SU-DHL-6 (cell line): ENCODE measurements around the gene ATP2B1.

ENCODE experiments used
- H2AFZ ChIP-seq: fragments of 200-600 bp; sonication (generic); 2 replicates; pipeline ENCODE4 v1.6.1; 2014; ENCODE audit warnings: low read depth, mild to moderate bottlenecking, moderate library complexity, mixed read lengths, antibody characterized with exemption, low read length; ENCODE audit not compliant: severe bottlenecking
- H3F3A ChIP-seq: fragments of 200-600 bp; shearing (Covaris generic); 2 replicates; pipeline ENCODE4 v1.6.0; 2016; ENCODE audit warnings: antibody characterized with exemption, mild to moderate bottlenecking; ENCODE audit not compliant: insufficient read depth
- H3K27ac ChIP-seq: fragments of 200-600 bp; sonication (generic); 2 replicates; pipeline ENCODE4 v1.5.1; 2016; ENCODE audit warnings: low read depth, mild to moderate bottlenecking, low read length, moderate library complexity, mixed read lengths
- H3K27me3 ChIP-seq: fragments of 200-600 bp; sonication (generic), shearing (Covaris generic); 2 replicates; pipeline ENCODE4 v1.6.0; 2014; ENCODE audit warnings: mild to moderate bottlenecking, low read length
- H3K36me3 ChIP-seq: fragments of 200-600 bp; sonication (generic); 2 replicates; pipeline ENCODE4 v1.6.1; 2014; ENCODE audit warnings: mild to moderate bottlenecking, low read length, mixed read lengths
- H3K4me2 ChIP-seq: fragments of 300-600, 200-600 bp; shearing (Covaris generic), sonication (generic); 2 replicates; pipeline ENCODE4 v1.6.0; 2014; ENCODE audit warnings: low read length, low read depth, mild to moderate bottlenecking; ENCODE audit not compliant: poor library complexity, severe bottlenecking
- H3K4me3 ChIP-seq: fragments of 200-600 bp; sonication (generic); 2 replicates; pipeline ENCODE4 v1.5.1; 2014; ENCODE audit warnings: antibody characterized with exemption, low read length, mild to moderate bottlenecking, mixed read lengths; ENCODE audit not compliant: insufficient read depth, poor library complexity, severe bottlenecking
- H3K79me2 ChIP-seq: fragments of 200-600 bp; sonication (generic); 2 replicates; pipeline ENCODE4 v1.6.1; 2014; ENCODE audit warnings: mild to moderate bottlenecking, low read length, moderate library complexity; ENCODE audit not compliant: insufficient read depth
- H3K9ac ChIP-seq: fragments of 200-600 bp; sonication (generic); 2 replicates; pipeline ENCODE4 v1.7.0; 2014; ENCODE audit warnings: mild to moderate bottlenecking, low read length
- H3K9me2 ChIP-seq: fragments of 200-600 bp; sonication (generic); replicated peaks from 2 replicates; pipeline ENCODE4 v1.6.1; 2014; ENCODE audit warnings: low read length; ENCODE audit not compliant: insufficient read depth
- H3K9me3 ChIP-seq: fragments of 200-600 bp; sonication (generic); 2 replicates; pipeline ENCODE4 v1.6.1; 2014; ENCODE audit warnings: low read length, mixed read lengths; ENCODE audit not compliant: insufficient read depth
- H4K20me1 ChIP-seq: fragments of 200-600 bp; sonication (generic); 2 replicates; pipeline ENCODE4 v1.6.1; 2014; ENCODE audit warnings: low read depth, mild to moderate bottlenecking, antibody characterized with exemption, low read length, moderate library complexity, mixed read lengths
- CTCF ChIP-seq: fragments of 200-600 bp; sonication (generic); IDR thresholded peaks from one replicate; pipeline ENCODE4 v1.5.1; 2017; ENCODE audit warnings: antibody characterized with exemption, mild to moderate bottlenecking, low read length, moderate library complexity; ENCODE audit not compliant: insufficient read depth, poor library complexity, severe bottlenecking
- EZH2phosphoT487 ChIP-seq: fragments of 200-600 bp; sonication (generic), shearing (Covaris generic); conservative IDR thresholded peaks from 2 replicates; pipeline ENCODE4 v1.6.1; 2018; ENCODE audit warnings: mild to moderate bottlenecking, antibody characterized with exemption, low read length, moderate library complexity, mixed read lengths

The ATP2B1 gene

GRCh38 chr12:89552376-89552775 lies 156.3 kb downstream of the ATP2B1 start:
- Histone ChIP-seq H3K4me2 (no peak overlapping the region), H3K79me2 (no peaks in the 10 kb centered on the region), H3K9me2 (no peaks in the 10 kb centered on the region), H3K9me3 (no peaks in the 10 kb centered on the region), H3K9ac (no peak overlapping the region), H3K27ac (no peak overlapping the region), H3F3A (no peaks in the 10 kb centered on the region), H4K20me1 (no peaks in the 10 kb centered on the region), H3K4me3 (no peak overlapping the region), H3K36me3 (no peaks in the 10 kb centered on the region), H3K27me3 (no peaks in the 10 kb centered on the region), H2AFZ (no peak overlapping the region)
- no peak for TF ChIP-seq CTCF
- TF ChIP-seq EZH2phosphoT487, result no peak

- no peaks in the 10 kb centered on the region for H3K9me3 ChIP-seq
- H3K9ac ChIP-seq, result no peak overlapping the region
- H3K36me3 ChIP-seq, result no peaks in the 10 kb centered on the region
- H2AFZ ChIP-seq, result no peak overlapping the region
- H3K4me2 ChIP-seq, result no peak overlapping the region
- H3K9me2 ChIP-seq, result no peaks in the 10 kb centered on the region
- no peaks in the 10 kb centered on the region for H4K20me1 ChIP-seq
- H3K79me2 ChIP-seq, result no peaks in the 10 kb centered on the region
- no peak for TF ChIP-seq CTCF
- TF ChIP-seq EZH2phosphoT487, result no peak
- no peaks in the 10 kb centered on the region for H3K27me3 ChIP-seq
- H3K27ac ChIP-seq, result no peak overlapping the region
- no peaks in the 10 kb centered on the region for H3F3A ChIP-seq
- no peak overlapping the region for H3K4me3 ChIP-seq
Measured at GRCh38 chr12:89551747-89552146, 156.9 kb downstream of the ATP2B1 start.

- H3K36me3 ChIP-seq, result no peaks in the 10 kb centered on the region
- no peak overlapping the region for H3K4me2 ChIP-seq
- TF ChIP-seq CTCF, result no peak
- TF ChIP-seq EZH2phosphoT487, result no peak
- no peak overlapping the region for H2AFZ ChIP-seq
- H3K79me2 ChIP-seq, result no peaks in the 10 kb centered on the region
- no peaks in the 10 kb centered on the region for H3K9me3 ChIP-seq
- H3K9ac ChIP-seq, result no peak overlapping the region
- no peaks in the 10 kb centered on the region for H4K20me1 ChIP-seq
- no peaks in the 10 kb centered on the region for H3F3A ChIP-seq
- no peak overlapping the region for H3K27ac ChIP-seq
- H3K9me2 ChIP-seq, result no peaks in the 10 kb centered on the region
- no peaks in the 10 kb centered on the region for H3K27me3 ChIP-seq
- no peak overlapping the region for H3K4me3 ChIP-seq
Measured at GRCh38 chr12:89547101-89547500, 161.5 kb downstream of the ATP2B1 start.

GRCh38 chr12:89546151-89546550 lies 162.5 kb downstream of the ATP2B1 start:
- Histone ChIP-seq H3K79me2 (no peaks in the 10 kb centered on the region), H2AFZ (no peak overlapping the region), H3K27me3 (no peaks in the 10 kb centered on the region), H4K20me1 (no peaks in the 10 kb centered on the region), H3K36me3 (no peaks in the 10 kb centered on the region), H3K4me3 (no peak overlapping the region), H3K4me2 (no peak overlapping the region), H3K9me2 (no peaks in the 10 kb centered on the region), H3K9ac (no peak overlapping the region), H3K27ac (no peak overlapping the region), H3F3A (no peaks in the 10 kb centered on the region), H3K9me3 (no peaks in the 10 kb centered on the region)
- no peak for TF ChIP-seq EZH2phosphoT487
- no peak for TF ChIP-seq CTCF
